Hepatocyte (in vitro differentiated cells): ENCODE results near the gene CLEC12A. TPM values are rescaled to one million over a fixed set of nuclear protein-coding genes. Genes with fewer than 3 reads are reported as not detected.

ENCODE experiments used
- DNase-seq: peaks from one replicate; pipeline ENCODE4 v3.0.0-alpha.2; 2016; ENCODE audit warnings: low spot score
- H2AFZ ChIP-seq: fragments of 200-600 bp; sonication (generic); 2 replicates; pipeline ENCODE4 v1.6.0; 2016; ENCODE audit warnings: antibody characterized with exemption, mild to moderate bottlenecking
- H3K27ac ChIP-seq: fragments of 200-600 bp; sonication (generic); 2 replicates; pipeline ENCODE4 v1.5.1; 2016; ENCODE audit warnings: mild to moderate bottlenecking
- H3K27me3 ChIP-seq: fragments of 200-600 bp; sonication (generic); 2 replicates; pipeline ENCODE4 v1.6.1; 2016
- H3K36me3 ChIP-seq: fragments of 200-600 bp; sonication (generic); replicated peaks from 2 replicates; pipeline ENCODE4 v1.5.1; 2016; ENCODE audit warnings: low read depth; ENCODE audit not compliant: insufficient read depth
- H3K4me1 ChIP-seq: fragments of 200-600 bp; sonication (generic); 2 replicates; pipeline ENCODE4 v1.5.1; 2016; ENCODE audit warnings: mild to moderate bottlenecking, moderate library complexity; ENCODE audit not compliant: insufficient read depth
- H3K4me2 ChIP-seq: fragments of 200-600 bp; sonication (generic); 2 replicates; pipeline ENCODE4 v1.6.0; 2016
- H3K4me3 ChIP-seq: fragments of 200-600 bp; sonication (generic); 2 replicates; pipeline ENCODE4 v1.5.1; 2016; ENCODE audit warnings: mild to moderate bottlenecking
- H3K79me2 ChIP-seq: fragments of 200-600 bp; sonication (generic); 2 replicates; pipeline ENCODE4 v1.6.0; 2017; ENCODE audit warnings: mild to moderate bottlenecking
- H3K9me2 ChIP-seq: fragments of 200-600 bp; sonication (generic); replicated peaks from 2 replicates; pipeline ENCODE4 v1.6.0; 2017; ENCODE audit warnings: mild to moderate bottlenecking; ENCODE audit not compliant: insufficient read depth
- H3K9me3 ChIP-seq: fragments of 200-600 bp; sonication (generic); 2 replicates; pipeline ENCODE4 v1.5.1; 2016; ENCODE audit warnings: low read depth, mild to moderate bottlenecking
- H4K20me1 ChIP-seq: fragments of 200-600 bp; sonication (generic); 2 replicates; pipeline ENCODE4 v1.6.0; 2016; ENCODE audit warnings: mild to moderate bottlenecking; ENCODE audit not compliant: insufficient read depth, poor library complexity, severe bottlenecking
- EZH2 ChIP-seq: fragments of 200-600 bp; sonication (generic); IDR thresholded peaks from 2 replicates; pipeline ENCODE4 v1.6.1; 2016; ENCODE audit warnings: antibody characterized with exemption, mild to moderate bottlenecking, borderline replicate concordance
- EZH2phosphoT487 ChIP-seq: fragments of 200-600 bp; sonication (generic); IDR thresholded peaks from one replicate; pipeline ENCODE4 v1.6.1; 2018; ENCODE audit warnings: antibody characterized with exemption, mild to moderate bottlenecking, low read depth, moderate library complexity; ENCODE audit not compliant: unreplicated experiment, severe bottlenecking
- WGBS: methylation state at CpG from one replicate; pipeline ENCODE4 v1.1.6; 2016; ENCODE audit warnings: low lambda C conversion rate; ENCODE audit errors: missing lambda C conversion rate; 5-methylcytosine and 5-hydroxymethylcytosine counted together
- polyA plus RNA-seq: library from polyadenylated mRNA; unstranded; fragments of >200 nt; fragmentation: Nextera tagmentation; extraction: Ambion mirVana; gene quantifications from 2 replicates; pipeline ENCODE4 v1.2.1, GENCODE V29; 2016
- total RNA-seq: library from RNA; depleted of rRNA; stranded (reverse); fragments of >200 nt; gene quantifications from 2 replicates; pipeline ENCODE4 v1.2.3, GENCODE V29; 2014
- TF ChIP-seq, protein P1 (sequence below): fragments of 200-600 bp; sonication (generic); IDR thresholded peaks from 2 replicates; pipeline ENCODE4 v1.5.1; 2016; ENCODE audit warnings: antibody characterized with exemption, mild to moderate bottlenecking; ENCODE audit not compliant: poor library complexity

The CLEC12A gene
- total and polyA plus RNA-seq, 2 experiments from 2014 or later, result 0.73 to 1.2 TPM

DNA sequence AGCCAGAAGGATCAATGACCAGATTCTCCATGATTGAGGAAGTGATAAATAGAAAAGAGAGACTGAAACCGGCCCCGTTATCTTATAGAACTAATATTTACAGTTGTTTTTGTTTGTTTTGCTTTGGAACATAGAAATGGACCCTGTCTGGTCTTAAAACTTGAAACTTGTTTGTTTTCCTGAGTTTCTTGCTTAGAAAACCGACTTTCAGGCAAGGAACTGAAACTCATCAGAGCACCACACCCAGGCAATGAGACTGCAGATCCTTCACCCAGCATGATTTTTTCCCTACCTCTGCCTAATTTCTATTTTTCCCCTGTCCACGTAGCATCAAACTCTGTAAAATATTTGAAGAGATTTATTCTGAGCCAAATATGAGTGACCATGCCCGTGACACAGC lies 10.6 kb upstream of the CLEC12A start:
- H3K27me3 ChIP-seq, result no peaks in the 10 kb centered on the region
- no peak overlapping the region for H2AFZ ChIP-seq
- 63% methylated on average over 5 of the region's 5 CpGs for WGBS
- H3K79me2 ChIP-seq, result no peaks in the 10 kb centered on the region
- no peak overlapping the region for H3K4me2 ChIP-seq
- H3K4me3 ChIP-seq, result no peak overlapping the region
- H3K9me2 ChIP-seq, result no peaks in the 10 kb centered on the region
- no peaks in the 10 kb centered on the region for H3K36me3 ChIP-seq
- no peak for DNase-seq
- TF ChIP-seq EZH2 (no peak), EZH2phosphoT487 (no peak)
- TF ChIP-seq, protein P1, sequence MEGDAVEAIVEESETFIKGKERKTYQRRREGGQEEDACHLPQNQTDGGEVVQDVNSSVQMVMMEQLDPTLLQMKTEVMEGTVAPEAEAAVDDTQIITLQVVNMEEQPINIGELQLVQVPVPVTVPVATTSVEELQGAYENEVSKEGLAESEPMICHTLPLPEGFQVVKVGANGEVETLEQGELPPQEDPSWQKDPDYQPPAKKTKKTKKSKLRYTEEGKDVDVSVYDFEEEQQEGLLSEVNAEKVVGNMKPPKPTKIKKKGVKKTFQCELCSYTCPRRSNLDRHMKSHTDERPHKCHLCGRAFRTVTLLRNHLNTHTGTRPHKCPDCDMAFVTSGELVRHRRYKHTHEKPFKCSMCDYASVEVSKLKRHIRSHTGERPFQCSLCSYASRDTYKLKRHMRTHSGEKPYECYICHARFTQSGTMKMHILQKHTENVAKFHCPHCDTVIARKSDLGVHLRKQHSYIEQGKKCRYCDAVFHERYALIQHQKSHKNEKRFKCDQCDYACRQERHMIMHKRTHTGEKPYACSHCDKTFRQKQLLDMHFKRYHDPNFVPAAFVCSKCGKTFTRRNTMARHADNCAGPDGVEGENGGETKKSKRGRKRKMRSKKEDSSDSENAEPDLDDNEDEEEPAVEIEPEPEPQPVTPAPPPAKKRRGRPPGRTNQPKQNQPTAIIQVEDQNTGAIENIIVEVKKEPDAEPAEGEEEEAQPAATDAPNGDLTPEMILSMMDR, result no peak
- no peaks in the 10 kb centered on the region for H3K9me3 ChIP-seq
- H3K4me1 ChIP-seq, result no peaks in the 10 kb centered on the region
- no peak overlapping the region for H3K27ac ChIP-seq
- no peaks in the 10 kb centered on the region for H4K20me1 ChIP-seq

DNA sequence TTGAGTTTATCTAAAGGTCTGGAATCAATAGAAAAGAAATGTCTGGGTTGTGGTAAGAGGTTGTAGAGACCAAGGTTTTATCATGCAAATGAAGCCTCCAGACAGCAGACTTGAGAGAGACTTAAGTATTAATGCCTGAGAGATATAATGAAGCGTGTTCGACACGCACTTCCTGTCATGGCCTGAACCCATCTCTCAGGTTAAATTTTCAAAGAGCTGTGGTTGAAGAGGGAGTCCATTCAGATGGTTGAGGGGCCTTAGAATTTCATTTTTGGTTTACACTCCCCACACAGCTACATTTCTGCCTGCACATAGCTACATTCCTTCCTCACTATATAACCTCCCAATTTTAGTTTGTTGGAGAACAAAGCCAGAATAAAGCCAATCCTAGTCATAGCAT lies 10.1 kb upstream of the CLEC12A start:
- Histone ChIP-seq H3K27ac (no peak overlapping the region), H4K20me1 (no peaks in the 10 kb centered on the region), H3K36me3 (no peaks in the 10 kb centered on the region), H3K4me3 (no peak overlapping the region), H3K9me3 (no peaks in the 10 kb centered on the region), H3K4me2 (no peak overlapping the region), H3K4me1 (no peaks in the 10 kb centered on the region), H3K9me2 (no peaks in the 10 kb centered on the region), H3K27me3 (no peaks in the 10 kb centered on the region), H2AFZ (no peak overlapping the region), H3K79me2 (no peaks in the 10 kb centered on the region)
- TF ChIP-seq, protein P1, result no peak
- TF ChIP-seq EZH2phosphoT487 (no peak), EZH2 (no peak)
- no peak for DNase-seq
- WGBS, result 83% methylated on average over 3 of the region's 3 CpGs

DNA sequence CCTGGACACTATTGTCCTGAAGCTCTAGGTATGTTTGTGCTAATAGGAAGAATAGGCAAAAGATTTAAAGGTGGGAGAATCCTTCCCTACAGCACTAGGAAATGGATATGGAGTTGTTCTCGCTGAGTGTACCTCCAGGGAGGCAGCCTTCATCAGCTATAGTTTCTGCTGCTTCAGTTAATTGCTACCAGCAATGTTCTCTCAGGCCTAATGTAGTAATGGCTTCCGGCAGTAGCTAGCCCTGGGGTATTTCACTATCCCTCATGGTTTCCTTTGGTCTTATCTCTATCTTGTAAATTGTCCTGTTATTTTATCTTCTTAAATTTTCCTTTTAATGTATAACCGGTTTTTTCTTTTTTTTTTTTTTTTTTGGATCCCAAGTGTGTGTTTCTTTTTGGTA lies 9.3 kb upstream of the CLEC12A start:
- H3K4me3 ChIP-seq, result no peak overlapping the region
- no peaks in the 10 kb centered on the region for H3K79me2 ChIP-seq
- no peaks in the 10 kb centered on the region for H3K36me3 ChIP-seq
- no peaks in the 10 kb centered on the region for H3K9me3 ChIP-seq
- no peaks in the 10 kb centered on the region for H3K9me2 ChIP-seq
- TF ChIP-seq, protein P1, result no peak
- no peak for TF ChIP-seq EZH2
- no peak for TF ChIP-seq EZH2phosphoT487
- no peaks in the 10 kb centered on the region for H3K27me3 ChIP-seq
- H4K20me1 ChIP-seq, result no peaks in the 10 kb centered on the region
- no peaks in the 10 kb centered on the region for H3K4me1 ChIP-seq
- no peak overlapping the region for H3K27ac ChIP-seq
- H2AFZ ChIP-seq, result no peak overlapping the region
- WGBS, result 65% methylated on average over 3 of the region's 3 CpGs
- no peak for DNase-seq
- no peak overlapping the region for H3K4me2 ChIP-seq

DNA sequence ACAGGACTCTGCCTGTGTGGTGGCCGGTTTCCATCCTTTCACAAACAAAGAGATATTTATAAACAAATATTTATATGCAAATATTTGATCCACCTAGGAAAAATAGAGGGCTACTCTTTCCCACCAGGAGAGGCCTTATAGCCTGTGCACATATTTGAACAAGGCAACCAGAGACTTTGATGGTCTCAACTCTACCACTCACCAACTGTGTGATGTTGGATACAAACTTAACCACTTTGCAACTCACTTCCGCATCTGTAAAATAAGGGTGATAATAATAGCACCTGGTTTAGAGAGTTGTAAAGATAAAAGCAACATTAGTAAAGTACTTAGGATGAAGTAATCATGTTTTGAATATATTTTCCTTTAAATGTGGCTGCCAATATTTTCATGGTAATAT lies 1.5 kb upstream of the CLEC12A start:
- Histone ChIP-seq H3K4me3 (no peak overlapping the region), H2AFZ (no peak overlapping the region), H4K20me1 (no peaks in the 10 kb centered on the region), H3K36me3 (no peaks in the 10 kb centered on the region), H3K9me2 (no peaks in the 10 kb centered on the region), H3K27me3 (no peaks in the 10 kb centered on the region), H3K4me1 (no peaks in the 10 kb centered on the region), H3K27ac (no peak overlapping the region), H3K79me2 (no peaks in the 10 kb centered on the region), H3K4me2 (no peak overlapping the region), H3K9me3 (no peaks in the 10 kb centered on the region)
- TF ChIP-seq EZH2 (no peak), EZH2phosphoT487 (no peak)
- TF ChIP-seq, protein P1, result no peak
- WGBS, result 79% methylated on average over 2 of the region's 2 CpGs
- no peak for DNase-seq
